IPS-18a (cell line): ENCODE data around the gene DRC1.

Experiments used
- H3K27ac ChIP-seq: one replicate; pipeline ENCODE4 v1.5.1; 2013; ENCODE audit warnings: low read length
- H3K27me3 ChIP-seq: one replicate; pipeline ENCODE4 v1.6.1; 2013; ENCODE audit warnings: mild to moderate bottlenecking, low read length; ENCODE audit not compliant: control insufficient read depth, insufficient read depth
- H3K36me3 ChIP-seq: one replicate; pipeline ENCODE4 v1.6.1; 2013; ENCODE audit warnings: low read depth, low read length; ENCODE audit not compliant: control insufficient read depth
- H3K4me1 ChIP-seq: one replicate; pipeline ENCODE4 v1.6.1; 2013; ENCODE audit warnings: low read depth, low read length; ENCODE audit not compliant: control insufficient read depth
- H3K4me3 ChIP-seq: one replicate; pipeline ENCODE4 v1.5.1; 2013; ENCODE audit warnings: low read length
- H3K9ac ChIP-seq: one replicate; pipeline ENCODE4 v1.6.1; 2013; ENCODE audit warnings: mild to moderate bottlenecking, low read length, moderate library complexity
- H3K9me3 ChIP-seq: one replicate; pipeline ENCODE4 v1.6.1; 2013; ENCODE audit warnings: low read depth, low read length; ENCODE audit not compliant: control insufficient read depth

Gene DRC1

DNA sequence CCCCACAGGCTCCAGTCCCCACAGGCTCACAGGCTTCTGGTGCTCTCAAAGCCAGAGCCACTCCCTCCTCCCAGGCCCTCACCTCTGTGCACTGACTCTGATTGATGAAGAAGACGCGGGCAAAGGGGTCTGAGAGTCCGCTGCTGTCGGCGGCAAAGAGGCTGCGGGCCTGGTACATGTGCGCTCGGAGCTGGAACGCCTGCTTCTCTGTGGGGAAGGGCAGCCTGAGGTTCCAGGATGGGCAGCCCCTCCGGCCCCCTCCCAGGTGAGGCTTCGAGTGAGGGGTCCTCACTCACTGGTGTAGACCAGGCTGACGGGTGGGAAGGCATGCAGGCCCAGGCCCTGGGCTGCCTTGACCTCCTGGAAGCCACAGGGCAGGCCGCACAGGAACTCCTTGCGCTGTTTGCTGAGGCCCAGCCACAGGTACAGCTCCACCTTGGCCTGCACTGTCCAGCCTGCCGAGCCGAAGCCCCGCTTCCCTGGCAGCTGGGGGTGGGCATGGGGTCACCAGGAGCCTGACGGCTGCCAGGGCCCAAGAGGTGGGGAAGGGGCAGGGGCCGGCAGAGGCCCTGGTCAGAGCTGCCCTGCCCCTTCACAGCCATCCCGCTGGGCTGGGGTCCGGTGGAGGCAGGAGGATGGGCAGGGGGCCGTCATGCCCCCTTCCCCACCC, 74.2 kb downstream of the DRC1 start:
- no peak overlapping the region for H3K9ac ChIP-seq
- H3K27me3 ChIP-seq, result no peaks in the 10 kb centered on the region
- no peaks in the 10 kb centered on the region for H3K4me1 ChIP-seq
- no peaks in the 10 kb centered on the region for H3K36me3 ChIP-seq
- H3K4me3 ChIP-seq, result no peak overlapping the region
- H3K9me3 ChIP-seq, result no peaks in the 10 kb centered on the region
- H3K27ac ChIP-seq, result no peak overlapping the region

DNA sequence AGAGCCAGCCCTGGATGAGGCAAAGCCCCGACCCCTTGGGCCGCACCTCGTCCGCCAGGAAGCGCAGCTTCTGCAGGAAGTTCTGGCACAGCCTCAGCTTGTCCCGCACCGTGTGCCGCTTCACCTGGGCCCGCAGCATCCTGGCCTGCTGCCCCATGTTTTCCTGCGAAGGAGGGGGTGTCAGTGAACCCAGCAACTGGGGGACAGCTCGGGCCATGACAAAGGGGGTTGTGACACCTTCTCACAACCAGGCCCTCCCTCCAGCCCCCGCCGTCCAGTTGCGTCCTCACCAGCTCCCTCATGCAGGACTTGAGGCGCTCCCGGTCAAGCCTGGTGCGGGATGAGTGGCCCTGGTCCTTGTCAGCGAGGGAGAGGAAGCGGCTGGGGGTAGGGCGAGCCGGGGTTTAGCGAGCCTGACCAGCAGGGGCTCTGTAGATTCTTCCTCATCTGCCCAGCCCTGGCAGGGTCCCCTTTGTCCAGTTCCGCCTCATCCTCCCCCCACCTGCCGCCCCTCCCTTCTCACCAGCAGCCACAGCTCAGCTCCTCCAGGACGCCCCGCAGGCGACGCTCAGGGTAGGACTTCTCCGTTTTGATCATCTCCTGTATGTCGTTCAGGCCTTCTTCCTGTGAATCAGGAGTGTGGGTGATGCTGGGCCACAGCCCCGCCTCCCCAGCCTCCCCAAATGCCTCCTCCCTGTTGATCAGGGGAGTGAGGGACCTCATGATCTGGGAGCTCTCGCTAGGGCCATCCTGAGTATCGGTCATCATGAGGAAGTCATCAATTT, 75.6 kb downstream of the DRC1 start:
- Histone ChIP-seq H3K9ac (no peak overlapping the region), H3K36me3 (no peaks in the 10 kb centered on the region), H3K27me3 (no peaks in the 10 kb centered on the region), H3K4me1 (no peaks in the 10 kb centered on the region), H3K4me3 (no peak overlapping the region), H3K27ac (no peak overlapping the region), H3K9me3 (no peaks in the 10 kb centered on the region)

DNA sequence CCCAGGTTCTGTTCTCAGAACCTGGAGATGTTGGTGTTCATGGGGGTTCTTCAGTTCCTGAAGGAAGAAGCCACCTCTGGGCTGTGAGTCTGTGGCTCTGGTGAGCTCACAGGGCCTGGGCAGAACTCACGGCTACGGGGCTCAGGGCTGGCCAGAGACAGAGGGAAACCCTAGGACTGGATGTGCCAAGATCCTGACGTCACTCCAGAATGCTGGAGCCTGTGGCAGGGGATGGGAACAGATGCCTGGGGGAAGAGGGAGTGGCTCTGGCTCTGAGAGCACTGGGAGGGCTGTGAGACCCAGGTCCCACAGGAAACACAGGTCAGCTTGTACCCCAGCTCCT, 76.2 kb downstream of the DRC1 start, which contains the start of gene OTOF:
TSS of gene OTOF (minus strand) at position 214 of the 343 bp plus-strand sequence.
- Histone ChIP-seq H3K27me3 (no peaks in the 10 kb centered on the region), H3K36me3 (no peaks in the 10 kb centered on the region), H3K9ac (no peak within 1 kb of the TSS), H3K27ac (no peak within 1 kb of the TSS), H3K9me3 (no peaks in the 10 kb centered on the region), H3K4me3 (no peak within 1 kb of the TSS), H3K4me1 (no peaks in the 10 kb centered on the region)

DNA sequence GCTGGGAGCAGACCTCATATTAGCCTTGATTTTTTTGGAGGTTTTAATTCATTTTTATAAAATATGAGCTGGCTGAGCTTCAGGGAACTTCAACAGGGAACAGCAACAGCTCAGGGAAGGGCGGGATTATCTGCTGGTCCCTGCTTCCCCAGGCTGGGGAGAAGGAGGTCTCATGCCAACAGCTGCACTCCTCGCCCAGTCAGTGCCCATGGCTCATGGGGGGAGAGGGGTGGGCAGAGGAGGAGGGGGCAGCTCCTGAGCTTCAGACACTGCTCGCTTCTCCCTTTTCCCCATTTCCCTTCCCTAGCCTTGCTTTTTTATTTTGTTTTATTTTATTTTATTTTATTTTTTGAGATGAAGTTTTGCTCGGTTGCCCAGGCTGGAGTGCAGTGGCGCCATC, 76.6 kb downstream of the DRC1 start:
- no peak overlapping the region for H3K9ac ChIP-seq
- no peaks in the 10 kb centered on the region for H3K27me3 ChIP-seq
- no peak overlapping the region for H3K4me3 ChIP-seq
- no peaks in the 10 kb centered on the region for H3K36me3 ChIP-seq
- H3K4me1 ChIP-seq, result no peaks in the 10 kb centered on the region
- no peak overlapping the region for H3K27ac ChIP-seq
- H3K9me3 ChIP-seq, result no peaks in the 10 kb centered on the region

DNA sequence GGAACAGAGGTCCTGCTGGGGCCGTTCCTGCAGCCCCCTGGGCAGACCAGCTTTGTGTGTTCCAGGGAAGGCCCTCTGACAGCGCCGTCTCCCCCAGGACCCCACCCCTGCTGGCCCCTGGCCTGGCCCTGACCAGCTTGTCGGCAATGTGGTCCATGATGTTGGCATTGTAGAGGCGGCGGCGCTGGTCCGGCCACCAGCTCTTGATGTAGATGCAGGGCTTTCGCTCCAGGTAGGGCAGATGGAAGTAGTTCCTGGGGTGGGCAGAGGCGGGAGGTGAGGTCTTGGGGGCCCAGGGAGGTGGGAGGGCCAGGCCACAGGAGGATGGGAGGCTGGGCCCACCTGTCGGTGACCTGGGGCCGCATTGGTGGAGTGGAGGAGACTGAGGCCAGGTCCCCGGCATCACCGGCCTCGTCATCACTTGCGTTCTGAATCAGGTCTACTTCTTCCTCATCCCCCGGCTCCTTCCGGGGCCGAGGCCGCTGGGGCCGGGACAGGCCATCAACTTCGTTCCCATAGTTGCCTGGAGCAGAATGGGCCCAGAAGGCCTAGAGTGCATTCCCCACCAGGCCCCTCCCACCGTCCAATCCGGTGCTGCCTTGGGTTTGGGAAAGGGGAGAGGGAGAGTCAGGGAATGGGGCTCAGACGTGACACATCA, 77.5 kb downstream of the DRC1 start:
- Histone ChIP-seq H3K36me3 (no peaks in the 10 kb centered on the region), H3K27me3 (no peaks in the 10 kb centered on the region), H3K9ac (no peak overlapping the region), H3K4me1 (no peaks in the 10 kb centered on the region), H3K4me3 (no peak overlapping the region), H3K9me3 (no peaks in the 10 kb centered on the region), H3K27ac (no peak overlapping the region)

DNA sequence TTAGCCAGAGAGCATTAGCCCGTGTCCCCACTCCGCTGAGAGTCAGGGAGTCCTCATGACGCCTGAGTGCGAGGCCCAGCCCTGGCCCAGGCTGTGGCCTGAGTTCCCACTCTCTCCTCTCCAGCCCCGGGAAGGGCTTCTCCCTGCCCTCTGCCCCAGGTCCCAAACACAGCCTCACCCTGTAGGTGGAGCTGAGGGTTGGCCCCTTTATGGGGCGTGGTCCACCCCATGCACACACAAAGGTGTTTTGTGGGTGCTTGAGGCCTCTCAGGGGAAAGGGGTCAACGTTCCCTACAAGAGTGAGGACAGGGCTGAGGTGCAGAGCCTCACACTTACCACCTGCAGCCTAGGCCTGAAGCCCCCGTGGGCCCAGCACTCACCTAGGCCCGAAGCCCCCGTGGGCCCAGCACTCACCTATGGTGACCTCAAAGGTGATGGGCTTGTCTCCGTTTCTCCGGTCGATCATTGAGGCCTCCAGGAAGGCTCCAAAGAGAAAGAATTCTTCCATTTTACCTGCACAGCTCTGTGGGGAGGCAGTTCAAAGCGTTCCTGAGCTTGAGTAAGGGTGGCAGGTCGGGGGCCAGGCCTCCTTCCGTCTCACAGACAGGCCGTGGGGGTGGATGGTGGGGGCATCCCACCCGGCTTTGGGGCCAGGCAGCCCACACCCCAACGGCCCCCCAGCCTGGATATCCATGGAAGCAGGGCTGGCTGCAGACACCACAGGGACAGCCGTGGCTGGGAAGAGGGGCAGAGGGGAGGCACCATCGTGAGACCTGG, 78.3 kb downstream of the DRC1 start:
- Histone ChIP-seq H3K9ac (no peak overlapping the region), H3K27me3 (no peaks in the 10 kb centered on the region), H3K9me3 (no peaks in the 10 kb centered on the region), H3K36me3 (no peaks in the 10 kb centered on the region), H3K4me3 (no peak overlapping the region), H3K4me1 (no peaks in the 10 kb centered on the region), H3K27ac (no peak overlapping the region)

DNA sequence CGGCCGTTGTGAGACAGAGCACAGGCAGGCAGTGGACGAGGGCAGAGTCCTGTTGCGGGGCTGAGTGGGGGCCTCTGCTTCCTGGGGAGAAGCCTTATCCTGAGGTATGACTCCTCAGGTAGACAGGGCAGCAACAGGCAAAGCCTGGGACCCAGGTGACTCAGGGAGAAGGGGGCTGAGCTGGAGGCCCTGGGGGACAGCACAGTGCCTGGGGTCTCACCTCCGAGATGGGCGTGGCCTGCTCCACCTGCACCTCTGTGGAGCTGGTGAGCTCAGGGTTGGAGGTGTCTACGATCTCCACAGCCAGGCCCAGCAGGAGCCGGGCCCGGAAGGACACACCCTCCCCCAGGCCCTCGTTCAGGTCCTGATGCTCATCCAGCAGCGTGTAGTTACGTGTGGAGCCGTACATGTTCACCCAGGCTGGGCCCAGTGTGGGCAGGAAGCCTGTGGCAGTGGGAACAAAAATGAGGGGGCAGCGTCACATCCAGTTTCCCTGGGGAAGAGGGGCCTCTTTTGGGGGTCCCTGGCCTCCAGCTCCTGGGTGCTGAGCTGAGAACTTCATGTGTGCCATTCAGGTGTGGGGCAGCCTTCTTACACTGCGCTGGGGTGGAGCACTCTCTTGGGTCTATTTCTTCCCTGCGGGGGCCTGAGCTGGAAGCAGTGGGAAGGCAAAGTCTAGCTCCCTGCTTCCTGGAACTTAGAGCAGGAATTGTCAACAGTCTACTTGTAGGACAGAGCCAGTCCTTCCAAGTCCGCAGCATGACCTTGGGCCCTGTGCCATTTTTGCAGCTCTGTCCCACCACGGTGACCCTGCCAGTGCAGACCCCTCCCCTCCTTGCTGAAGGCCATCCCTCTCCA, 79.1 kb downstream of the DRC1 start:
- Histone ChIP-seq H3K9ac (no peak overlapping the region), H3K4me1 (no peaks in the 10 kb centered on the region), H3K27me3 (no peaks in the 10 kb centered on the region), H3K4me3 (no peak overlapping the region), H3K9me3 (no peaks in the 10 kb centered on the region), H3K36me3 (no peaks in the 10 kb centered on the region), H3K27ac (no peak overlapping the region)

DNA sequence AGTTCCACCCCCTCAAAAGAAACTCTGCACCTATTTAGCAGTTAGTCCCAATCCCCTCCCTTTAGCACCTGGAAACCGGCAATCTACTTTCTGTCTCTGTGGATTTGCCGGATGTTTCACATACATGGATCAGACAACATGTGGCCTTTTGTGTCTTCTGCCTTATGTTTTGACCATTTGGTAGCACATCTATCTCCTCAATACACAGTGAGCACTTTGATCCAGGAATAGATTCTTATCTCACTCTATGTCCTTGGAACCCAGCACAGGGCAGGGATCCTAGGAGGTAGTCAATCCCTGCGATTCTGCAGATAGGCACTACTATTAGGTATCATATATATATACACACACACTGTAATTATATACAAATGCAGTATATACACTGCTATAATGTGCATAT, 80.0 kb downstream of the DRC1 start:
- Histone ChIP-seq H3K36me3 (no peaks in the 10 kb centered on the region), H3K27me3 (no peaks in the 10 kb centered on the region), H3K9ac (no peak overlapping the region), H3K4me3 (no peak overlapping the region), H3K9me3 (no peaks in the 10 kb centered on the region), H3K4me1 (no peaks in the 10 kb centered on the region), H3K27ac (no peak overlapping the region)

DNA sequence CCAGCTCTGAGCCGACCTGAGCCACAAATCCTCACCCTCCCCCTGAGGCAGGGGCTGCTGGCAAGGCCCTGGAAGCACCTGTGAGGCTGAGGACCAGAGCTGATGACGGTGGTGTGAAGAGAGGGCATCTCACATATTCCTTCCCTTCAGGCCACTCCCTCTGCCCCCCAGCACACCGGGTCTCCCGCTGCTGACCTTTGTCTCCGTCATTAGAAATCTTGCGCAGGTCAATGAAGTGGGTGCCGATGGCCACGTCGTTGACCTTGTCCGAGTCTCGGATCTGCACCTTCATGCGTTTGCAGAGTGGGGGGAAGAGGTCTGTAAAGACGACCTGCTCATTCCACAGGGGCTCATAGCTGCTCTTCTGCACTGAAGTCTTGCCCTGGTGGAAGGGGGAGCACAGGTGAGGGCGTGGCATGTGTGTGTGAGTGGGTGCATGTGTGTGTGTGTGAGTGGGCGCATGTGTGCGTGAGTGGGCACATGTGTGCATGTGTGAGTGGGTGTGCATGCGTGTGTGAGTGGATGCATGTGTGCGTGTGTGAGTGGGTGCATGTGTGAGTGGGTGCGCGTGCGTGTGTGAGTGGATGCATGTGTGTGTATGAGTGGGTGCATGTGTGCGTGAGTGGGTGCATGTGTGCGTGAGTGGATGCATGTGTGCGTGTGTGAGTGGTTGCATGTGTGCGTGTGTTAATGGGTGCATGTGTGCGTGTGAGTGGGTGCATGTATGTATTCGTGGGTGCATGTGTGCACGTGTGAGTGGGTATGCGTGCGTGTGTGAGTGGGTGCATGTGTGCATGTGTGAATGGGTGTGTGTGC, 80.7 kb downstream of the DRC1 start:
- Histone ChIP-seq H3K9me3 (no peaks in the 10 kb centered on the region), H3K27ac (no peak overlapping the region), H3K4me1 (no peaks in the 10 kb centered on the region), H3K4me3 (no peak overlapping the region), H3K36me3 (no peaks in the 10 kb centered on the region), H3K9ac (no peak overlapping the region), H3K27me3 (no peaks in the 10 kb centered on the region)

DNA sequence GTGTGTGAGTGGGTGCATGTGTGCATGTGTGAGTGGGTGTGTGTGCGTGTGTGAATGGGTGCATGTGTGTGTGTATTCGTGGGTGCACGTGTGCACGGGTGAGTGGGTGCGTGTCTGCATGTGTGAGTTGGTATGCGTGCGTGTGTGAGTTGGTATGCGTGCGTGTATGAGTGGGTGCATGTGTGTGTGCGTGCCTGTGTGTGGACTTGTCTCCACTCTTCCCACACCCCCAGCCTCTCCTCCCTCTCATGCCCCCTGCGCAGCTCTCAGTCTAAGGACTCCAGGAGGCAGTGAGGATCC, 81.3 kb downstream of the DRC1 start:
- no peaks in the 10 kb centered on the region for H3K27me3 ChIP-seq
- no peaks in the 10 kb centered on the region for H3K4me1 ChIP-seq
- H3K27ac ChIP-seq, result no peak overlapping the region
- no peak overlapping the region for H3K9ac ChIP-seq
- no peaks in the 10 kb centered on the region for H3K9me3 ChIP-seq
- no peak overlapping the region for H3K4me3 ChIP-seq
- no peaks in the 10 kb centered on the region for H3K36me3 ChIP-seq
